Left kidney (tissue), 2 donors: ENCODE data around the gene GPR183. TPM values are rescaled to one million over a fixed set of nuclear protein-coding genes. Genes with fewer than 3 reads are reported as not detected.

Experiments
- DNase-seq: peaks from one replicate; pipeline ENCODE4 v3.0.0-alpha.2; 2013
- polyA plus RNA-seq: library from polyadenylated mRNA; unstranded; fragments of 120-200 nt; gene quantifications from one replicate; pipeline ENCODE4 v1.2.1, GENCODE V29; 2013; ENCODE audit not compliant: insufficient read length

GPR183 gene
- polyA plus RNA-seq, 1 donor: 2.3 TPM

DNA sequence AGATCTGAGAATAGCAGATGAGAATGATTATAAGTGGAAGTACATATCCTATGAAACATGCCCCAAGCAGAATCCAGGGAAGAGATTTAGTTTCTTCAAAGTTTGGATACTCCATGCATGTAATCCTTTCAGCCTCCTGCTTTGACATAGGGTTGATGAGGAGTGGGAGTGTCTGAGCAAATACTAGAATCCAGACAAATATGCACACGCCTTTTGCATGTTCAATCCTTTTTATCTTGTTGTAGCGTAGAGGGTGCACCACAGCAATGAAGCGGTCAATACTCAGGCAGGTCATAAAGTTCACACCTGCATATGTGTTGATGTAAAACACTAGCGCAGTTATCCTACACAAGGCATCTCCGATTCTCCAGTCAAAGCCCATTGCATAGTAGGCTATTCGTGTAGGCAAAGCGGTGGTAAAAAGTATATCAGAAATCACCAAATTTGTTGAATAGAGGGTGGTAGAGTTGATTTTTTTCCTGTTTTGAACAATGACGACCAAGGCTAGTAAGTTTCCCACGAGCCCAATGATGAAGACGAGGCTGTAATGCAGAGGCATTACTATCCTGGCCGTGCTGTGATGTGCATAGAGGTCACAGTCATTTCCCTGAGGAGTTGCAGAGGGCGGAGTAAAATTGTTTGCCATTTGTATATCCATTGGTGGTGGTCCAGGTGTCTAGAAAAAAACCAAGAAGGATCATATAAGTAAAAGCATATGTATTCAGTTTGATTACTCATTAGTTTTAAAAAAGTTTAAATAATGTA, 11.5 kb downstream of the GPR183 start:
- no peak for DNase-seq

- no peak for DNase-seq
Measured at GRCh38 chr13:99294958-99295357, 12.2 kb downstream of the GPR183 start.

DNA sequence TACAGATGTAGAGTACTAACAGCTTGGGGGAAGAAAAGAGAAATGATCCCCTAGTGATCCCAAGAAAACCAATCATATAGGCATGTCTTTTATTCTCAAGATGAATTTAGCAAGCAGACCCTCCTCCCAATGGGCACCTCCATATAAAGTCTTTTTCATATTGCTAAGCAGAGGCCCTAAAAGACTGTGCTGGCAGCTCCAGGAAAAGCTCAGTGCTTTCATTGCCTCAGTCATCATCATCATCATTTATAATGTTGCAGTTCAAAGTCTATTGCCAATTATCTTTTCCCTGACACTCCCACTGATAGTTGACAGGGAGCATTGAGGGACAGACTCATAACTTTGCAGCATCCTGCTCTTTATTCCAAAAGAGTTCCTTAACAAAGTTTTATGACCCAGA, 13.0 kb downstream of the GPR183 start:
- no peak for DNase-seq

- no peak for DNase-seq
Measured at GRCh38 chr13:99293178-99293577, 14.0 kb downstream of the GPR183 start.

GRCh38 chr13:99290894-99291293, 16.3 kb downstream of the GPR183 start:
- no peak for DNase-seq

- no peak for DNase-seq
Measured at GRCh38 chr13:99289674-99290337, 17.4 kb downstream of the GPR183 start.

- no peak for DNase-seq
Measured at GRCh38 chr13:99289271-99289670, 17.9 kb downstream of the GPR183 start.

- DNase-seq: no peak
Measured at GRCh38 chr13:99288089-99288488, 19.1 kb downstream of the GPR183 start.

DNA sequence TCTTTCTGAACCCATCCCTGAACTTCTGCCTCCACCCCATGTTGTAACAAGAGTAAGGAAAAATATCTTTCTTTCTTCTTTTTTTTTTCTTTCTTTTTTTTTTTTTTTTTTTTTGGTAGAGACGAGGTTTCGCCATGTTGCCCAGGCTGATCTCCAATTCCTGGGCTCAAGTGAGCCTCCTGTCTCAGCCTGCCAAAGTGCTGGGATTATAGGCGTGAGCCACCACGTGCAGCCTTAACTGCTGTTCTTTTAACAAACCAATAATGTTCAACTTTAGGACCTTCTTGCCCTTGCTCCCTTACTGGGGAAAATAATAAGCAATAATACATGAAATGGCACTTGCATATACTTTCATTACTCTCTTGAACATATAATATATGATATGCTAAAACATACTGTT, 19.6 kb downstream of the GPR183 start:
- DNase-seq: no peak

DNA sequence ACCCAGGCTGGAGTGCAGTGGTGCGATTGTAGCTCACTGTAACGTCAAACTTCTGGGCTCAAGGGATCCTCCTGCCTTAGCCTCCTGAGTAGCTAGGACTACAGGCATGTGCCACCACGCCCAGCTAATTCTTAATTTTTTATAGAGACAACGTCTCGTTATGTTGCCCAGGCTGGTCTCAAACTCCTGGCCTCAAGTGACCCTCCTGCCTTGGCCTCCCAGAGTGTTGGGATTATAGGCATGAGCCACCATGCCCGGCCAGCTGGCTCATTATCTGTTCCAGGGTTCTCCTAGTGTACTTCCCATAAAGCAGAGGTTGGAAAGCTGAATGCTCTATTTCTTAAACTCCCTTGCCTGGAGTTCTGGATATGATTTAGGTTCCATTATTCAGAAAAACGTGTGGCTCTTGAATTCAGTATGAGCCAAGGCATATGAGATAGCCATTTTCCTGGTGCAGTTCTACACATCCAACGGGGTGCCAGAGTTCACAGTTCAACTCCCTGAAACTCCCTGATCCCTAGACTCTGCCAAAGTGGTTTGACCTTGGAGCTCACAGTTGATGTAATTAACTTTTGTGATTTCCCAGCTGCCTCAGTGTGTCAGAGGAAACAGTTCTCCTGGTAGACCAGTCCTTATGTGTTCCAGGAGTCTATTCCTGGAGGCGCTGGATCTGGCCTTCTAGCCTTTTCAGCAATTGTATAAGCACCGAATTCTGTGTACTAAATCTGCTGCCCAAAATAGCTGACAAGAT, 21.6 kb downstream of the GPR183 start:
- DNase-seq: no peak

GRCh38 chr13:99282264-99283231, 24.7 kb downstream of the GPR183 start:
- no peak for DNase-seq

GRCh38 chr13:99281811-99282263, 25.4 kb downstream of the GPR183 start:
- DNase-seq: no peak

GRCh38 chr13:99280166-99280565, 27.0 kb downstream of the GPR183 start:
- no peak for DNase-seq

DNA sequence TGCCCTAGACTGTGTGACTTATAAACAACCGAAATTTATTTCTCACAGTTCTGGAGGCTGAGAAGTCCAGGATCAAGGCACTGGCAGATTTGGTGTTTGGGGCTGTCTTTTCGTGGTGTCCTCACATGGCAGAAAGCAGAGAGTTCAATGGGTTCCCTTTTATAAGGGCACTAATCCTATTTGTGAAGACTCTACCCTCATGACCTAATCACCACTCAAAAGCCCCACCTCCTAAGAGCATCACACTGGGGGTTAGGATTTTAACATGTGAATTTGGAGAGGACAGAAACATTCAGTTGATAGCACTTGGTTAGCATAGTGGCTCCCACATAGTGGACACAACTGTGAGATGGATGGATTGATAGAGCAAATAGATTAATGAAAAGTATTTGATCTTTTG, 27.6 kb downstream of the GPR183 start:
- DNase-seq: no peak

DNA sequence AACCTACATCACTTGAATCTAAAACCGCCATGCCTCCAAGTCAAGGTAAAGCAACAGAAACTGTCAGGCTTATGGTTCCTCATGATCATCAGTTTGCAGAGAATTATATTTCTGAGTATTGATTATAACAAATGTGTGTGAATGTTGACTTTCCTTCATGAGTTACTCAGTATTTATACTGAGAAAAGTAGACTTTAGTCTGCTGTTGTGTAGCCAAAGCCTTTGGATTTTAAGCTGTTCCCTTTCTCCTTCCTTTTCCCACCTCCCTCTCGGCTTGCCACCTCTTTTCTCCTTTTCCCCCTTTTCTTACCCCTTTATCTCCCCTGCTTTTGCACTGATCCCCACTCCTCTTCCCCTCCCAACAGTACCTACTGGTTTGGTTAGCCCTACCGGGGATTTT, 28.4 kb downstream of the GPR183 start:
- DNase-seq: no peak

DNA sequence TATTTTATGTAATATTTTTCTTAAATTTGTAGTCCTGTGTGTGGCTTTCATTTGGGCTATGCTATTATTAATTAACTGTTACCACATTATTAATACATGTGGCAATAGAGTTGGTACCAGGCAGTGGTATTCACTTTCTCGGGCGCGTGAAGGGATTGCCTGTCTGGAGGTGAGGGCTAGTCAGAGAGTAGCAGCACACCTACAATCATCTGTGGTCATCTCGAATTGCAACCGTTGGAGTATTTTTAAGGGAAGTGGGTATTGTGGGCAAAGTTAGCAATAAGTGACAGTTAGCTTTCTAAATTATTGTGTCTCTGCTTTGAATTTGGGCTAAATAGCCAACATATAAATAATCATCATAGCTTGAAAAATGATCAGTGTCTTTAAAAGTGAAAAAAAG, 29.0 kb downstream of the GPR183 start:
- DNase-seq: no peak

- DNase-seq: no peak
Measured at GRCh38 chr13:99277629-99278028, 29.6 kb downstream of the GPR183 start.

DNA sequence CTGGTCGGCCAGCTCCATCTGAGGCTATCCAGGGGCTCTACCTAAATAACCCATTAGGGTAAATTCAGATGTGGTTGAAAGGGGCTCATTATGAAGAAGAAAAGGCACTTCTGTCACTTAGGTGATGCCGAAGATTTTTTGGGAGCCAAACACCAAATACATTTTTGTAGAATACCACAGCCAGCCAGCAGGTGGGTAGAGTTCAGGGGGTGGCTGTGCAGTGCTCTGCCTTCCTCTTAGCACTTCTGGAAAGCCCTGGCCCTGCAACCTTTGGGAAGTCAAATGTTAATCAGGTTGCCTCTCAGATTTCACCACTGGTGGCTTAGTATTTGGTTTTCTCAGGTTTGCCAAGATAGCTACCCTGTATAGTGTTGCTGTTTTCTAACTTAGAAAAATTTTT, 30.5 kb downstream of the GPR183 start:
- no peak for DNase-seq

DNA sequence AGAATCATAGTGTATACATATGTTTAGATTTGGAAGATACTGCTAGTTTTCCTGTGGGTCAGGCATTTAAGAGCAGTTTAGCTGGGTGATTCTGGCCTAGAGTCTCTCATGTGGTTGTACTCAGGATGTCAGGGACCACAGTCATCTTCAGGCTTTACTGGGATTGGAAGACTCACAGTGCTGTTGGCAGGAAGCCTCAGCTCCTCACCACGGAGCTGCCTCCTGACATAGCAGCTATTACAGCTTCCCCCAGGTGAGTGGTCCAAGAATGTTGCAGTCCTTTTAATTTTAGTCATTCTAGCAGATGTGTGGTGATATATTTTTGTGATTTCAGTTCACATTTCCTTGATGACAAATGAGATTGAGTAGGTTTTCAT, 32.1 kb downstream of the GPR183 start:
- no peak for DNase-seq

- no peak for DNase-seq
Measured at GRCh38 chr13:99273128-99273527, 34.1 kb downstream of the GPR183 start.

DNA sequence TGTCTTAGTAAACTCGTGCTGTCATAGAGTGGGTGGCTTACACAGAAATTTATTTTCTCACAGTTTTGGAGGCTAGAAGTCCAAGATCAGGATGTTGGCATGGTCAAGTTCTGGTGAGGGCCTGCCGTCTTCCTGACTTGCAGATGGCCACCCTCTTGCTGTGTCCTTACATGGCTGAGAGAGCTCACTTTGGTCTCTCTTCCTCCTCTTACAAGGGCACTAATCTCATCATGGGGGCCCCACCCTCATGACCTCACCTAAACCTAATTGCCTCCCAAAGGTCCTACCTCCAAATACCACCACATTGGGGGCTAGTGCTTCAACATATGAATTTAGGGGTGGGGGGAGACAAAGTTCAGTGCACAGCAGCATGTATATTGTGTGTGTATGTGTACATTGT, 34.7 kb downstream of the GPR183 start:
- DNase-seq: no peak

DNA sequence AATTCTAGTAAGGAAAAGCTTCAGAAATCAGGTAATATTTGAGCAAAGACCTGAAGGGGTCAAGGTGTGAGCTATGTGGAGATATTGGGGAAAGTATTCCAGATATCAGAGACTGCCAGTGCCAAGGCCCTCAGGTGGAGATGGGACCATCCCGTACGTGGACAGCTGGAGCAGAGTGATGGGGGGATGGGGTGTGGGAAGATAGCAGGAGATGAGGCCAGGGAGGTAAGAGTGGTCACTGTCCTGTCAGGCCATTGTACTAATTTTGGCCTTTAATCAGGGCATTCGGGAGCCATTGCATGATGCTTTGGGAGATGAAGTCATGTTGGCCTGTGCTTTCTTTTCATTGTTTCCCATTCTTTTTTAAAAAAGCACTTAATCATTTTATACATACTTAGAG, 36.0 kb downstream of the GPR183 start:
- DNase-seq: no peak
